Smooth muscle cell of the umbilical artery (primary cell): Measurements from ENCODE around the gene SLC30A10. TPM values are rescaled to one million over a fixed set of nuclear protein-coding genes. Genes with fewer than 3 reads are reported as not detected.

Source experiments
- total RNA-seq: library from RNA; depleted of rRNA; stranded (reverse); fragments of >200 nt; gene quantifications from 2 replicates; pipeline ENCODE4 v1.2.3, GENCODE V29; 2014

Gene SLC30A10
- total RNA-seq, result under 0.01 TPM in 1 of 2 replicates, not detected in the other

DNA sequence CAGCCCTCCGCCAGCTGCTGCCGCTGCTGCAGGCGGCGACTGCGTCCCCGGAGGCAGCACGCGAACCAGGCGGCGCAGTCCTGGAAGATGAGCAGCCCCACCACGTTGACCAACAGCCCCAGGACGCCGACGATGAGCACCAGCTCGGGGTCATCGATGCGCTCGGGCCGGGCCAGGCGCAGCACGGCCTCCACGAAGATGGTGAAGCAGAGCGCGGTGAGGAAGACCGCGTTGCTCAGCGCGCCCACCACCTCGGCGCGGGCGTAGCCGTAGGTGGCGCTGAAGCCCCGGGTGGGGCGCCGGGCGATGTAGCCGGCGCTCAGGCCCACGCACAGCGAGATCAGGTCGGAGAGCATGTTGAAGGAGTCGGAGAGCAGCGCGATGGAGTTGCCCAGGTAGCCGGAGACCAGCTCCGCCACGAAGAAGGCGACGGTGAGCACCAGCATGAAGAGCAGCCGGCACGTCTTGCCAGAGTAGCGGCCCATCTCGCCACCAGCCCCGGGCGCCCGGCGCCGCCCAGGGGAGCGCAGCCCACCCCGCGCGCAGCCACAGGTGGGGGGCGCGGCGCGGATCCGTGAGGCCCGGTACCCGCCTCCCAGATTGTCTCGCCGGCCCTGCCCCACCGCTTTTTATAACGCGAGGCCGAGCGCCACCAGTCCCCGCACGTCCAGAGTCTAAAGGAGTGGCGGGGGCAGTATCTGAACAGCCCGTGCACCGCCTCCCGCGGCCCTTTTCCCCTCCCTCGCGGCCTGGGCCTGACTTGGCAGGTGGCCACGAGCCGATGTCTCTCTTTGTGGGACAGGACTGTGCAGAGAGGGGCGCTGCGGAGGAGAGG, at the start of gene SLC30A10:
Gene SLC30A10, minus strand, starts transcription at position 602 of the 835 bp plus-strand sequence. Its CDS starts 117 bp downstream, at position 485.

Other genes starting within 250 kb of the SLC30A10 start
- gene EPRS1, start 117.9 kb upstream of the SLC30A10 start, total RNA-seq, result 209 and 288 TPM in 2 replicates
- 27.0 and 28.6 TPM in 2 replicates for gene BPNT1, start 161.2 kb upstream of the SLC30A10 start, total RNA-seq
- gene IARS2, start 165.6 kb upstream of the SLC30A10 start, total RNA-seq, result 95.6 and 115 TPM in 2 replicates